NCI-H146 treated with DMSO at 0.1 percent for 48 hours (cell line): ENCODE measurements around the gene MPI.
"Not testable (repeated sequence)": the region's sequence is repeated elsewhere in the genome, so short reads cannot be mapped to it uniquely, and the experiment has no call there.

Source experiments
- DNase-seq: peaks from one replicate; lab custom pipeline; 2025; ENCODE audit not compliant: unreplicated experiment; lab: John Stamatoyannopoulos, UW

Gene MPI

GRCh38 chr15:74890665-74890960, 771 bp downstream of the MPI start:
- DNase-seq, result no peak

- no peak for DNase-seq
Measured at GRCh38 chr15:74891469-74891868, 1.6 kb downstream of the MPI start.

GRCh38 chr15:74892313-74892712, 2.5 kb downstream of the MPI start:
- DNase-seq, result no peak

- DNase-seq, result no peak
Measured at GRCh38 chr15:74892931-74893330, 3.1 kb downstream of the MPI start.

- DNase-seq, result no peak
Measured at GRCh38 chr15:74893627-74894026, 3.8 kb downstream of the MPI start.

- not testable (repeated sequence) for DNase-seq
Measured at GRCh38 chr15:74894383-74894782, 4.5 kb downstream of the MPI start.

- no peak for DNase-seq
Measured at GRCh38 chr15:74895830-74896229, 6.0 kb downstream of the MPI start.

GRCh38 chr15:74896316-74896715, 6.5 kb downstream of the MPI start:
- DNase-seq, result no peak

GRCh38 chr15:74897300-74897701, 7.5 kb downstream of the MPI start:
- DNase-seq, result no peak

- no peak for DNase-seq
Measured at GRCh38 chr15:74901612-74902063, 11.8 kb downstream of the MPI start.

GRCh38 chr15:74902295-74903075, 12.6 kb downstream of the MPI start:
- DNase-seq, result no peak

GRCh38 chr15:74903676-74904075, 13.8 kb downstream of the MPI start:
- no peak for DNase-seq

GRCh38 chr15:74904190-74904805, 14.5 kb downstream of the MPI start:
- DNase-seq, result no peak

- peak; percentile 11 for DNase-seq
Measured at GRCh38 chr15:74906067-74906449, 16.2 kb downstream of the MPI start.

GRCh38 chr15:74906450-74907162, 16.8 kb downstream of the MPI start, which contains the start of gene FAM219B:
Gene FAM219B (minus strand): TSS chr15:74906851. CDS start chr15:74906800, 51 bp downstream.
- DNase-seq, result peak; percentile 37

GRCh38 chr15:74907163-74907870, 17.5 kb downstream of the MPI start:
- DNase-seq, result no peak

- DNase-seq, result no peak
Measured at GRCh38 chr15:74908635-74909034, 18.8 kb downstream of the MPI start.

GRCh38 chr15:74913041-74913440, 23.2 kb downstream of the MPI start:
- DNase-seq, result no peak

GRCh38 chr15:74913799-74914198, 24.0 kb downstream of the MPI start:
- DNase-seq, result not testable (repeated sequence)

GRCh38 chr15:74917676-74918075, 27.8 kb downstream of the MPI start:
- DNase-seq, result no peak

GRCh38 chr15:74920456-74920855, 30.6 kb downstream of the MPI start:
- DNase-seq, result no peak
